KOPT-K1 (cell line): ENCODE data around the gene NRG4.
"Not testable (repeated sequence)": the region's sequence is repeated elsewhere in the genome, so short reads cannot be mapped to it uniquely, and the experiment has no call there.

ENCODE experiments used
- H3K27ac ChIP-seq: fragments of 200-600 bp; sonication (generic); 2 replicates; pipeline ENCODE4 v1.5.1; 2016; ENCODE audit warnings: antibody characterized with exemption, mild to moderate bottlenecking, low read depth, low read length; ENCODE audit not compliant: poor library complexity, severe bottlenecking
- H3K36me3 ChIP-seq: fragments of 200-600 bp; sonication (generic); 2 replicates; pipeline ENCODE4 v1.5.1; 2017; ENCODE audit warnings: antibody characterized with exemption, mild to moderate bottlenecking, low read length, moderate library complexity; ENCODE audit not compliant: insufficient read depth
- H3K9me3 ChIP-seq: fragments of 200-600 bp; sonication (generic); 2 replicates; pipeline ENCODE4 v1.5.1; 2017; ENCODE audit warnings: antibody characterized with exemption, low read length, mild to moderate bottlenecking; ENCODE audit not compliant: insufficient read depth, poor library complexity, severe bottlenecking

The NRG4 gene

DNA sequence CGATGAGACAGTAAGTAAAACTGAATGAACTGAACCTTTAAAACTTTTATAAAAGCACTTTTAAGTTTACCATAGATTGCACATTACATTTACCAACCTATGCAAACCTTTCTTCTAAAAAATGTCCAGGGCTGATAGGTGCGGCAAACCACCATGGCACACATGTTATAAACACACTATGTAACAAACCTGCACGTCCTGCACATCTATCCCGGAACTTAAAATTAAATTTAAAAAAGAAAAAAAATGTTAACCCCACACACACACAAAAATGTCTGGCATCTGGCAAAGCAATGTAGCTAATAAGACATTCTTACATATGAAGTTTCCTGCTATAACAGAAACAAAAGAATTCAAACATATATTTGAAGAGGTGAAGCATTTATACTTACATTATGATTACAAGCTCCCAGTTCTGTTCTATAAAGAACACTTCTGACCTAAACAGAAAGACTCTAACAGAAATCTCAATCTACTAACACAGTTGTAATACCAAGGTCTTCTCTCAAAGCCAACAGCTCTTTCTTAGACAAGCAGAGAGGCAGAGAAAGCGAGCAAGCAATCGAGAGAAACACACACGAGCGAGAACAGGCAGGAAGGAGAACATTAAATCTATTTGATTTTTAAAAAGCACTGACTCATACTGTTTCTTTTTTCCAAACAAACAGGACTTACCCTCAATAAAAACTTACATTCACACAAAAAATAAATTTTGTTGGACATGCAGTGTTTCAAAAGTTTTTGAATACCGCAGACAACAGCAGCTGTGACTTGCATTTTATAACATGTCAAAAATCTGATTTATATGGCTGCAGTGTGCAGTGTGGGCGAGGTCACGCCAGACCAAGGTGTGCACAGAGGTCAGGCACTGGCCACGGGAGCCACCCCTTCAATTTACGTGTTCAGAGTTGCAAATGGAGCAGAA, at the start of gene NRG4:
TSS of gene NRG4 (minus strand) at position 798 of the 925 bp plus-strand sequence. CDS start 1,194 bp downstream, outside the sequence.
- no peaks in the 10 kb centered on the region for H3K9me3 ChIP-seq
- H3K27ac ChIP-seq, result no peak within 1 kb of the TSS
- H3K36me3 ChIP-seq, result no peaks in the 10 kb centered on the region

DNA sequence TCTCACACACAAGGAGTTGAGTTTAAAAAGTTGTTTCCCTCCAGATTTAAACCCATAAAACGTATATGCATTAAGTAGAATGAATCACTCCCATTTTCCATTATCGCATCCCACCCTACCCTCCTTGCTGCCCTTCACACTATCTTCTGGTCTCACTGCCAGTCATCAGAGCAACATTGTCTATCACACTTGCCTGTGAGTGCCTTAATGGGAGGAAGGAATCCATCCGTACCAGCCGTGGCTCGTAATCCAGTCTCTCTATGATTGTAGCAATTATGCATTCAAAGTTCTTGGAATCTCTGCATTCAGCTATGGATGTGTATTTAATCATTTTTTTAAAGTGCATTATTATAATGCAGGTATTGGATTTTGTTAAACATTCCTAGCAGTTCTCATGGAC, 49.5 kb upstream of the NRG4 start:
- H3K9me3 ChIP-seq, result no peaks in the 10 kb centered on the region
- no peak overlapping the region for H3K27ac ChIP-seq
- H3K36me3 ChIP-seq, result no peaks in the 10 kb centered on the region

- Histone ChIP-seq H3K9me3 (no peaks in the 10 kb centered on the region), H3K27ac (no peak overlapping the region), H3K36me3 (no peaks in the 10 kb centered on the region)
Observed at GRCh38 chr15:76060118-76060989, 48.1 kb upstream of the NRG4 start.

- no peaks in the 10 kb centered on the region for H3K36me3 ChIP-seq
- H3K27ac ChIP-seq, result no peak within 1 kb of the TSS
- H3K9me3 ChIP-seq, result no peaks in the 10 kb centered on the region
Observed at GRCh38 chr15:76059320-76060117, 47.3 kb upstream of the NRG4 start, which contains the start of gene TMEM266. TMEM266 (plus strand) TSS chr15:76059985; CDS start chr15:76134264, 74,279 bp downstream.

- no peaks in the 10 kb centered on the region for H3K36me3 ChIP-seq
- H3K9me3 ChIP-seq, result no peaks in the 10 kb centered on the region
- no peak overlapping the region for H3K27ac ChIP-seq
Observed at GRCh38 chr15:76058714-76059319, 46.6 kb upstream of the NRG4 start.

GRCh38 chr15:76057332-76058000, 45.2 kb upstream of the NRG4 start:
- no peak overlapping the region for H3K27ac ChIP-seq

DNA sequence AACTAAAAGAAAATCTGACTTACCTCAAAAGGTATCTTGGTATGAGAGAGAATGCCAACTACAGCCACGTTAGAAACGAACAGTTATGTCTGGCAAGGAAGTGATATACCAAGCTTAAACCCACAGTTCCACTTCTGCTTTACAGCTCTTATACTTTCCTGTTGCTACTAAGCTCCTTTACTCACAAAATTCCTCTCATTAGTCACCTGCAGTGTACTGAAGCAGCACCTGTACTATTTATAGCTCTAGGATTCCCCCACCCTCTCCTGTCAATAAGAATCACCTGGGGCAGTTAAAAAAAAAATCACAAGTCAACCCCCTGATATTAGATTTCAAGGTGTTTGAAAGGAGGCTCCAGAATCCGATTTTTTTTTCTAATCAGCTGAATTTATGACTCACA, 44.7 kb upstream of the NRG4 start:
- Histone ChIP-seq H3K27ac (no peak overlapping the region), H3K9me3 (no peaks in the 10 kb centered on the region), H3K36me3 (no peaks in the 10 kb centered on the region)

More at GRCh38 chr15:76057332-76058000, 45.2 kb upstream of the NRG4 start:
- H3K36me3 ChIP-seq, result no peaks in the 10 kb centered on the region
- H3K9me3 ChIP-seq, result no peaks in the 10 kb centered on the region

DNA sequence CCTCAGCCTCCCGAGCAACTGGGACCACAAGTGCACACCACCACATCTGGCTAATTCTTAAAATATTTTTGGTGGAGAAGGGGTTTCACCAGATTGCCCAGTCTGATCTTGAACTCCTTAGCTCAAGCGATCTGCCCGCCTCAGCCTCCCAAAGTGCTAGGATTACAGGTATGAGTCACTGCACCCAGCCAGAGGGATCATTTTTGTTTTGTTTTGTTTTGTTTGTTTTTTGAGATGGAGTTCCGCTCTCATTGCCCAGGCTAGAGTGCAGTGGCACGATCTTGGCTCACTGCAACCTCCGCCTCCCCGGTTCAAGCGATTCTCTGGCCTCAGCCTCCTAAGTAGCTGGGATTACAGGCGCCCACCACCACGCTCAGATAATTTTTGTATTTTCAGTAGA, 42.0 kb upstream of the NRG4 start:
- H3K36me3 ChIP-seq, H3K9me3 ChIP-seq, H3K27ac ChIP-seq: not testable (repeated sequence)

GRCh38 chr15:76038512-76038911, 26.3 kb upstream of the NRG4 start:
- H3K9me3 ChIP-seq, result peaks cover 14% of the 10 kb centered on the region
- no peak overlapping the region for H3K27ac ChIP-seq
- H3K36me3 ChIP-seq, result no peaks in the 10 kb centered on the region

DNA sequence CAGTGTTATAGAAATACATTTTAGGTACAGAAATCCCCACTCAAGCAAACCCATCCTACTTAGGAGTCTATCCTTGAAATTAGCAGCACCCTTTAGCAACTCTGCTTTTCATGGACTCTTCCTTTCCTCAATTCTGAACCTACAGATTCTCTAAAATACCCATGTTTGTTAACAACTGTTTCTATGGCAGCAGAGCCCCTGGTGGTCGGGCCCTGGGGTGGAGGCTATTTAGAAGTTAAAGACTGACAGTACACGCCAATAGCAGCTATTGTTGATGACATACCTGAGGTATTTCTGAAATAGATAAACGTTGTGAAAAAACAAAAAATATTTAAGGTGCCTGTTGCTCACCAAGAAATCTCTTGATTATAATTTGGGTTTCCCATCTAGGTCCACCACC, 23.4 kb upstream of the NRG4 start:
- H3K36me3 ChIP-seq, result no peaks in the 10 kb centered on the region
- H3K9me3 ChIP-seq, result no peaks in the 10 kb centered on the region
- no peak overlapping the region for H3K27ac ChIP-seq

DNA sequence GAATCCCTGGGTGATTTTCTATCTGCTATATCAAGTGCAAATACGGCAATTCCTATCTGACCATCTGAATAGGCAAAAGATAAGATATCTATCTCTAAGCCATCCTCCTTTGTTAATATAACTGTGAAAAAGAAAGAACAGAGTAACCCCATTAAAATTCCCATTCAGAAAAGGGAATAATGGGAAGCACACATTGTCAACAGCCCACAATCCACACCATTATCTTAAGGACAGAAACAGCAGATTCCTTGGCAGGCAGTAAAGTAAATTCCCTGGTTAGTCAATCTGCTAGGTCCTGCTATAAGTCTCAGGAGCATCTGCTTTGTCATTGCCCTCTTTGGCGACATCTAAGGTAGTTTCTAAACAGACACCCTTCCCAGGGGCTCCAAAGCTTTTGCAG, 21.9 kb upstream of the NRG4 start:
- Histone ChIP-seq H3K9me3 (no peaks in the 10 kb centered on the region), H3K36me3 (no peaks in the 10 kb centered on the region), H3K27ac (no peak overlapping the region)

GRCh38 chr15:76033438-76033837, 21.2 kb upstream of the NRG4 start:
- Histone ChIP-seq H3K9me3 (no peaks in the 10 kb centered on the region), H3K27ac (no peak overlapping the region), H3K36me3 (no peaks in the 10 kb centered on the region)

GRCh38 chr15:76032046-76032445, 19.8 kb upstream of the NRG4 start:
- no peak overlapping the region for H3K27ac ChIP-seq
- no peaks in the 10 kb centered on the region for H3K9me3 ChIP-seq
- H3K36me3 ChIP-seq, result no peaks in the 10 kb centered on the region
